HG03025 (cell line): ENCODE results near the gene ZNF655.
"Not testable (repeated sequence)": the region's sequence is repeated elsewhere in the genome, so short reads cannot be mapped to it uniquely, and the experiment has no call there.

ENCODE experiments used
- ATAC-seq: cut with Tn5 transposase; IDR thresholded peaks from one replicate; pipeline ENCODE4 v1.9.1; 2021; ENCODE audit warnings: mild to moderate bottlenecking, moderate library complexity; ENCODE audit not compliant: unreplicated experiment, low FRiP score

ZNF655 gene

DNA sequence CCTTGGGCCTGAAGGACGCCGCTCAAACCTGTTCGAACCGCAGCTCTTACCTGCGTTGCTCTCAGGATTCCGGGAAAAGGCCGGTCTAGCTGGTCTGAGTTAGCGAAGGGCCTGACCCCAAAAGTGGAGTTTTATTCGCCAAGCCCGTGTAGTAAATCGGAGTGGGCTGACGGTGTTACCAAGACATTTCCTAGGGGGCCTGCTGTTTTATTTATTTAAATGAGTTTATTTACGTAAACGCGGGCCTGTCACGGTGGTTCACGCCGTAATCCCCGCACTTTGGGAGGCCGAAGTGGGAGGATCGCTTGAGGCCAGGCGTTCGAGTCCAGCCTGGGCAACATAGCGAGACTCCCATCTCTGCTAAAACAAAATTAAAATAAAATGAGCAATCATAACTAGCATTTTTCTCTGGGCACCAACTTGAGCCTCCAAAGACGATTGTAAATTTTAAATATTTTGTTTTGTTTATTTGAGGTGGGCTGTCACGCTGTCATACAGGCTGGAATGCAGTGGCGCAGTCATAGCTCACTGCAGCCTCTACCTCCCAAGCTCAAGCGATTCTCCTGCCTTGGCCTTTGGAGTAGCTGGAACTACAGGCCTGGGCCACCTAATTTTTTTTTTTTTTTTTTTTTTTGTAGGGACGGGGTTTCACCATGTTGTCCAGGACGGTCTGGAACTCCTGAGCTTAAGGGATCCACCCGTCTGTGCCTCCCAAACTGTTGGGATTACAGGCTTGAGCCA, 903 bp downstream of the ZNF655 start:
- no peak for ATAC-seq

DNA sequence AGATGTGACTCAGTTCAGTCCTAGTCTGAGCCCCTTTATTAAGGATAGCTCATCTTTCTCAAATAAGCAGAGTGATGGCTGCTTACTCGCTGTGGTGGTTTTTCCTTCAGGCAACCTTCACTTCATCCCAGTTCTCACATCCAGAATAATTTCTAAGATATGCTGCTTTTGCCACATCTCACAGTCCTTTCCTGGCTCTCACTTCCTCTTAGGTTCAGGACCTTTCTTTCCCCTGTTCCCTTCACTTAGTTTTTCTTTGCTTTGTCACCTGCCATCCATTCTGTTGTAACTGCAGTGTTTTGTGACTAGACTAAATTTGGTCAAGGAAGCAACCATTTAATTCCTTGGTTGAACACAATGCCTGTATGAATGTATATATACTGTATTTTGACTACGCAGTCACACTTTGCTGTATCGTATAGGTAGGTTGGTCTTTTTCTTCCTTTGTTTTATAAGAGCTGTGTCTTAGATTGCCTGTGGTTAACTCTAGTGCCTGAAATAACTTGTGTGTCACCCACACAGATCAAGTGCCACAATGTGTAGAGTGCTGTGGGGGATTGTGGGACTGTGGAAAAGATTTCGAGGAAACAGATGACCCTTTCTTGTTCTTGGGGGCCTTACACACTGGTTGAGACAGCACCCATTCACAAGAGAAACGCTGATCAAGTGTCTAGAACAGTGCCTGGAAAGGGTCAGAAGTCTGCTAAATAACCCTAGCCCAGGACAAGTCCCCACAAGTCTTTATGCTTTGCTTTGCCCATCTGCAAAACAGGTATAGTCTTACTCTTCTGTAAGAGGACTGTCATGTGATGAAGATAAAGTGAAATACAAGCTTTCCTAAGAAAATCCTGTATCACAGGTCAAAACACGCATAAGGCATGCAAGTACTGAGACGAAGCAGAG, 2.6 kb downstream of the ZNF655 start:
- no peak for ATAC-seq

DNA sequence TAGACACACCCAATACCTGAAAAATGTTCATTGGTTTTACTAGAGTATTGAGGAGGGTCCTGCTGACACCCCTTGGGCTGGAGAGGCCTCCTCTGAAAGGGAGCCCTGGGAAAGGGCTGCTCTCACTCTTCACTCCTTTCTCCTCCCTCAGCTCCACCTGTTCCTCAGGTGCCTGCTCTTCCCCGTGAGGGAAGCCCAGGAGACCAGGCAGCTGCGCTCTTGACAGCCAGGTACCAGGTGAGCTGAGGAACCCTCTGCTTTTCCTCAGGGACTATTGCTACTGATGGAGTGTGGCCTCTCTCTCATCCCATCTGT, 3.3 kb downstream of the ZNF655 start:
- no peak for ATAC-seq

DNA sequence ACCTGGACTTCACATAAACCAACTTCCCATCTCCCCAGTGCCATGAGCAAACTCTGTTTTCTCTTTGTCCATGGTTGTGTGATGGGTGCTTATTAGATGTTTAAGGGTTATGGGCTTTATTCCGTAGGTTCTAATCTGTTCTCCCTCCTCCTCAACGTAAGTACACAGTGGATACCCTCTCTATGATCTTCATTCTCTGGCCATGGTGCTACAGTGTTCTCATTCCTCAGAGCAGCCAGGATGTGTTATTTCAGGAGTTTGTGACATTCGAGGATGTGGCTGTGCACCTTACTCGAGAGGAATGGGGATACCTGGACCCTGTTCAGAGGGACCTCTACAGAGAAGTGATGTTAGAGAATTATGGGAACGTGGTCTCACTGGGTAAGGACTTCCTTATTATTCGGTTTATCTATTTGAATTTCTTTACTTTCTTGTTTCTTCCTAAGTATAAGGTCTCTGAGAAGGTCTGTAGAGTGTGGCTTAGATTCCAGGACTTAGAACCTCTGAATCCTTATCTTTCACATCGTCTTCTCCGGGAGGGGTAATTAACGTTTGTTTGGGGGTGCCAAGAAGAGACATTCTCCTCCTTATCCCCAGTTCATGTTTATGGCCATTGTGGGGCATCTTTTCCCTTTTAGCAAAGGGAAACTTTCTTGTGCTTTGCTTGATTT, 3.8 kb downstream of the ZNF655 start:
- ATAC-seq = no peak

DNA sequence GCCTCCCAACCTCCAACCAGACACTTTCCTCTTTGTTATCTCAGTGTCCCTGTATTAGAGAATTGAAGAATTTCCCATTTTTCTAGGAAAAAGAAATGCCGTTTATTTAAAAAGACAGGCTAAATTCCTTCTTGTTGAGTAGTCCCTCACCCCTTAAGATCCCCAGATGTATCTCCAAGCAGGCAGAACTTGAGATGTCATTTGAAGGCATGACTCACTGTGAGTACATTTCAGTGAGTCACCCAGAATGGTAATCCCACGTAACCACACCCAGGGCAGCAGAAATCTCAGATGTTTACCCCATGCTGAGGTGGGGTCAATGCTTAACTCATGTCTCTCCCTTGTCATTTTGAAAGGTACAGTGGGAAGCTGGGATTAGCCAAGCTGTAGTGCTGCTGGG, 4.4 kb downstream of the ZNF655 start:
- ATAC-seq = no peak

DNA sequence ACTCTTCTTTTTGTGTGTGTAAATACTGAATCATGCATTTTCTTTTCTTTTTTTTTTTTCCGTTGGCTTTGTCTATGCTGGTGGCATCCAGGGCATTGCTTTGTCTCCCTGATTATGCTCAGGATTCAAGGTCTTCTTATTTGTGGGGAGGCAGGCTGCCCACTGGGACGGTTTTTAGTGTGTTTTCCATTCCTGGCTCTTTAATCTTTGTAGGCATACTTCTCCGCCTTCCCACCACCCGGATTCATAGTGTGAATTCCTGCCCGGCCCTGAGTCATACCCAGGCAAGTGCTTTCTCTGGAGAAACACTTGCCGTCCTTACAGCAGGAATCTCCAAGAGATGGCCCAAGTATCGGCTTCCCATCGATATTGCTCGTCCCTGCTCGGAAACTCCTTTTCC, 5.2 kb downstream of the ZNF655 start:
- no peak for ATAC-seq

DNA sequence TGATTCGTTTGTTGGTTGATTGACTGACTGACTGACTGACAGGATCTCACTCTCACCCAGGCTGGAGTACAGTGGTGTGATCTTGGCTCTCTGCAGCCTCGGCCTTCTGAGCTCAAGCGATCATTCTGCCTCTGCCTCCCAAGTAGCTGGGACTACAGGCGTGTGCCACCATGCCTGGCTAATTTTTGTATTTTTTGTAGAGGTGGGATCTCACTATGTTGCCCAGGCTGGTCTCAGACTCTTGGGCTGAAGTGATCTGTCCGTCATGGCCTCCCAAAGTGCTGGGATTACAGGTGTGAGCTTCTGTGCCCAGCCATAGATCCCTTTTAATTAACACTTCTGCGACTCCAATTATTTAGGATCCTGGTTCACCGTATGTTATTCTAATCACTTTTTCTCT, 10.3 kb downstream of the ZNF655 start:
- ATAC-seq = not testable (repeated sequence)

DNA sequence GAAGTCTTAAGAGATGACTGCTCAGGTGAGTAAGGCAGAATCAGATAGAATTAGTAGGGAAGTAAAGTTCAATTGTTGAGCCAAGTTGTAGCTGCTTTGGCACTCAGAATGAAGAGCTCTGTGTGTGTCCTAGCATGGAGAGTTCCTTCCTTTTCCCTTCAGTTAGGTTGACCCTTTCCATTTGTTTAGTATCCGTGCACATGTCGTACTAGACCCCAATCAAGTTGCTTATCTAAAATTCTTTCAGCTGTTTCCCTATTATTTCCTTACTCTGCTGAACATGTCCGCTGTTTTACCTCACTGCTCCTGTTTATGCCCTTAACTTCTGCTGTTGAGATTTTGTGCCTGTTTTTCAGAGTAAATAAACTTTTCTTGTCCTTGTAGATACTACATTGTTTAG, 13.3 kb downstream of the ZNF655 start:
- no peak for ATAC-seq

DNA sequence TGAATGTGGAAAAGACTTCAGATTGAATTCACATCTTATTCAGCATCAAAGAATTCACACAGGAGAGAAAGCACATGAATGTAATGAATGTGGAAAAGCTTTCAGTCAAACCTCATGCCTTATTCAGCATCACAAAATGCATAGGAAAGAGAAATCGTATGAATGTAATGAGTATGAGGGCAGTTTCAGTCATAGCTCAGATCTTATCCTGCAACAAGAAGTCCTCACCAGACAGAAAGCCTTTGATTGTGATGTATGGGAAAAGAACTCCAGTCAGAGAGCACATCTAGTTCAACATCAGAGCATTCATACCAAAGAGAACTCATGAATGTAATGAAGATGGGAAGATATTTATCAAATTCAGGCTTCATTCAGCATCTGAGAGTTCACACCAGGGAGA, 14.8 kb downstream of the ZNF655 start:
- ATAC-seq = no peak

DNA sequence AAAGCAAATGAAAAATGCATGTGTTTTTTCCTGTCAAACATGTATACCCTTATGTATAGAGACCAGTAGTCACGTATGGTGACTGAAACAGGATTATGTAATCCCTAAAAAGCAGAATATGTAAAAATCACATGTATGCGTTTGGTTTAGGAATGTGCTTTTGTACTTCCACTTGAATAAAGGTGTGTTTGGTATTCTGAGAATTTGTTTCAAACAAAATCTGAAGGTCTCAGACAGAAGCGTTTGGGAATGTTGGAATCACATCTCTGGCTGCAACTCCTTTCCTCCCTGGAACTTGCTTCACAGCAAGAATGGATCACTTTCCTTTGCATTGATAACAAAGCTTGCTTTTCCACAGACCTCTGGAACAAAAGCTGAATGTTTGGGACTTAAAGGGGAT, 17.8 kb downstream of the ZNF655 start:
- no peak for ATAC-seq

DNA sequence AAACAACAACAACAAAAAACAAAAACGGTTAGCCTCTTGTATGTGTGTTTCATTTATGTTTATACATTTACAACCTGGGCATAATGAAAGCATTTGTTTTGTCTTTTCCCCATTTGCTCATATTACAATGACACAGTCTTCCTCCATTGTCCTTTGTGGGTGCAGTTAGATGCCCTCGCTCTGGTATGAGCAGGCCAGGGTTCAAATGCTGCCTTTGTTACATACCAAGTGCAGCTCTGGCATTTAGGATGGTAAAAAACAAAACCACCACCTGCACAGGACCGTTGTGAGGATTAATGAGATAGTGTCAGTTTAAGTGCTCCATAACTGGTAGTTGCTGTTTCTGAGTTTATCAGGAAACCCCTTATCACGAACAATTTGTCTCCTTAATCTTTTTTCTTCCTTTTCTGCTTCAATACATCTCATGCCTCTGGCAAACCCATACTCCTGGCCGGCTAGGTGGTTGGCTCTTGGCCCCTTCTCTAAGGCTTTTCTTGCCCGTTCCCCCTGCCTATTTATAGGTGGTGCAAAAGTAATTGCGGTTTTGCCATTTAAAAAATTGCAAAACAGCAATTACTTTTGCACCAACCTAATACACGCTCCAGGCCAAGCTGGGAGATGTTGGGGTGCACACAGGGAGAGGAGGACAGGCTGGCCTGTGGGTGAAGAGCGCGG, 21.0 kb downstream of the ZNF655 start:
- ATAC-seq = no peak

DNA sequence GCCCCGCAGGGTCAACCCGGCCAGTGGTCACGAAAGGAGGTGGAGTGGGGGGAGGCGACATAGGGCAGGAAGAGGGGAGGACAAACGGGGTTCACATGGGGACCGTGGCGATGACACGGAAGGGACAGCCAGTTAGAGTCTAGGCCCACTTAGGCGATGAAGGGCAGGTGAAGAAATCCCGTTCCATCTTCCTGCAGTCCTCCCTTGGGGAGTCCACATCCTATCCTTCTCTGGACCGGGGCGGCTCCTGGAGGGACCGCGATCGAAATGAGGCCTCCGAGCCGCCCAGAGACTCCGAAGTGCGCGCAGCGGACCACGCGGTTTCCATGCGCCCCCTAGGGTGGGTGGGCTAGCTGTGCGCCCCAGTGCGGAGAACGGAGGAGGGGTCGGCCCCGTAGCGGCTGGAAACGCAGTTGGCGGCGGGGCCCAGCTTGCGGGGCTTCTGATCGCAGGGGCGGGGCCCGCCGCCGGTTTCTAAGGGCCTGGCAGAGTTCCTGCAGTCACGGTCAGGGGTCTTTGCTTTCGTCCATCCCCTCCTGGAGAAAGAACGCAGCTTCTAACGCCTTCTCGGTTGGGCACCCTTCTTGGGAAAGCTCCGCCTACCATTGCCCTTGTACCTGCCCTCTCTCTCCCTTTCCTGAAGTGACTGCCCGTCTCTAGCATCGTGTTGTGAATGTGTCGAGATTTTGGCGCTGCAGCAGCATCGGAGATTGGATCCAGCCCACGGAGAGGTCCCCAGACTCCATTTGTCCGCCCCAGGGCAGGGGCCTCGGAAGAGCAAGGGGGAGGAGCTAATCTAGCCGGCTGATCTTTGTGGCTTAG, 21.7 kb downstream of the ZNF655 start:
- ATAC-seq = no peak

DNA sequence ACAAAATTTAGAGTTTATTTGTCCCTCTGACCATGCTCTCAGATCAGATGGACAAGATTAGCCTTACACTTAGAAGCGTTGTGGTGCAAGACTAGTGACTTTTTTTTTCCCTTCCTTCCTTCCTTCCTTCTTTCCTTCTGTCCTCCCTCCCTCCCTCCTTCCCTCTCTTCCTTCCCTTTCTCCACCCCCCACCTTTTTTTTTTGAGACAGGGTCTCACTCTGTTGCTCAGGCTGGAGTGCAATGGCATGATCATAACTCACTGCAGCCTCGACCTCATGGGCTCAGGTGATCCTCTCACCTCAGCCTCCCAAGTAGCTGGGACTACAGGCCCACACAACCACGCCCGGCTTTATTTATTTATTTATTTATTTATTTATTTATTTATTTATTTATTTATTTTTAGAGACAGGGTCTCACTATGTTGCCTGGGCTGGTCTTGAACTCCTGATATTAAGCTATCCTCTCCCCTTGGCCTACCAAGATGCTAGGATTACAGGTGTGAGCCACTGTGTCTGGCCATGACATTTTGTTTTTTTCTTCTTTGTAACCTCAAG, 22.4 kb downstream of the ZNF655 start:
- not testable (repeated sequence) for ATAC-seq

DNA sequence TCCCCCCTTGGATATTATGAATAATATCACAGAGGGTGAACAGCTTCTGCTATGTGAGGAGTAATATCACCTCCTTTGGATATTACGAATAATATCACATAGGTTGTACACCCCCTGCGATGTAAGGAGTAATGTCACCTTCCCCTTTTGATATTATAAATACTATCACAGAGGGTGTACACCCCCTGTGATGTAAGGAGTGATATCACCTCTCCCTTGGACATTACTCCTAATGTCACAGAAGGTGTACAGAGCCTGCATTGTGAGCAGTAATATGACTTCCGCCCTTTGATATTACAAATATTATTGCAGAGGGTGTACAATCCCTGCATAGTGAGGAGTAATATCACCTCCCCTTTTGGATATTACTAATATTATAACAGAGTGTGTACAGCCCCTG, 30.4 kb downstream of the ZNF655 start:
- ATAC-seq = no peak

DNA sequence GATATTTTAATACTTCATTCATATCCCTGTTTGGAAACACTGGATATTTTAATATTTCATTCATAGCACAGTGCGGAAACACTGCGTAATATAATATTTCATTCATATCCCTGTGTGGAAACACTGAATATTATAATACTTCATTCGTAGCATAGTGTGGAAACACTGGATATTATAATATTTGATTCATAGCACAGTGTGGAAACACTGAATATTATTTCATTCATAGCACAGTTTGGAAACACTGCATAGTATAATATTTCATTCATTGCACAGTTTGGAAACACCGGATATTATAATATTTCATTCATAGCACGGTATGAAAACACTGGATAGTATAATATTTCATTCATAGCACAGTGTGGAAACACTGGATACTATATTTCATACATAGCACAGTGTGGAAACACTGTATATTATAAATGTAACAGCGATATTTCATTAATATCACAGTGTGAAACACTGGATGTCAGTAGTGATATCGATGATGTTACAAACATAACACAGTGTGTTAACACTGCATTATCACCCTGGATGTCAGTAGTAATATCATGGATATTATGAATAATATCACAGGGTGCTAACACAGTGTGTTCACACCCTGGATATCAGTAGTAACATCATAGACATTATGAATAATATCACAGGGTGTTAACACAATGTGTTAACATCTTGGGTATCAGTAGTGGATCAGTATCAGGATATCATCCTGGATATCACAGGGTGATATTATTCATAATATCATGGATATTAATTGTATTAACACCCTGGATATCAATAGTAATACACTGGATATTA, 36.7 kb downstream of the ZNF655 start:
- ATAC-seq = no peak

DNA sequence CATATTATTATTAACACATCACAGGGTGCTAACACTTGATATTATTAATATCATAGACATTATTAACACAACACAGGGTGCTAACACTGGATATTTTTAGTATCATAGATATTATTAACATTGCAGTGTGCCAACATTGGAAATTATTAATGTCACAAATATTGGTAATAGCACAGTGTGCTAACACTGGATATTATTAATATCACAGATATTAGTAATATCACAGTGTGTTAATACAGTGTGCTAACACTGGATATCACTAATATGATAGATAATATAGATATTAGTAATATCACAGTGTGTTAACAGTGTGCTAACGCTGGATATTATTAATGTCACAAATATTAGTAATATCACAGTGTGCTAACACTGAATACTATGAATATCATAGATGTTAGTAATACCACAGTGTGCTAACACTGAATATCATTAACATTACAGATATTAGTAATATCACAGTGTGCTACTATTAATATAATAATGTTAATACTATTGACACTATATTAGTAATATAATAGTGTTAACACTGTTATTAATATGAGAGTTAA, 38.0 kb downstream of the ZNF655 start:
- no peak for ATAC-seq

DNA sequence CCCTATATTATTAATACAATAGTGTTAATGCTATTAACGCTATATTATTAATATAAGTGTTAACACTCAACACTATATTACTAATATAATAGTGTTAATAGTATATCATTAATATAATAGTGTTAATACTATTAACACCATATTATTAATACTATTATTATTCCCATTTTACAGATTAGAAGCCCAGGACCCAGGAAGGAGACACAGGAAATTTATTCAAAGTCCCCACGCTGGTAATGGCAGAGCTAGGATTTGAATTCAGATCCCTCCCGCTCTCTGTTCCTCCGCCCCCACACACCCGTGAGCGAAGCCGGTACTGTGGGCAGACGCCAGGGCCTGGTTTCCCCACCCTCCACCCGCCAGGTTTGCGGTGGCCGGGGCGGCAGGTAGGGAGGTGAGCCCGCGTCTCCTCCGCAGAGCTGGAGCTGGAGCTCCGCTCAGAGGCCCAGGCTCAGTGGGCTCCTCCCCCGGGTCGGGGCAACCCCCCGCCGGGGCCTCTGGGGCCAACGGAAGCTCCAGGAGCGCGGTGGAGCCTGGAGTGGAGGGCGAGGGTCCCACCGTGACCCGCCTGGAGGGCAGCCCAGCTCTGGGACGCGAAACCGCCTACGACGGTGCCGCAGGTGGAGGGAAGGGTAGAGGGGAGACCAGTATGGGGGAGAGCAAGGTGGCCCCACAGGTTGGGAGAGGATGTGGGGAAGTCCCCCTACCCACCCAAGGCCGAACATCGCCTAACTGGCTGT, 39.5 kb downstream of the ZNF655 start, which contains the start of gene TMEM225B:
TSS of gene TMEM225B (plus strand) at position 506 of the 740 bp plus-strand sequence. CDS start 6,122 bp downstream, outside the sequence.
- ATAC-seq = no peak

DNA sequence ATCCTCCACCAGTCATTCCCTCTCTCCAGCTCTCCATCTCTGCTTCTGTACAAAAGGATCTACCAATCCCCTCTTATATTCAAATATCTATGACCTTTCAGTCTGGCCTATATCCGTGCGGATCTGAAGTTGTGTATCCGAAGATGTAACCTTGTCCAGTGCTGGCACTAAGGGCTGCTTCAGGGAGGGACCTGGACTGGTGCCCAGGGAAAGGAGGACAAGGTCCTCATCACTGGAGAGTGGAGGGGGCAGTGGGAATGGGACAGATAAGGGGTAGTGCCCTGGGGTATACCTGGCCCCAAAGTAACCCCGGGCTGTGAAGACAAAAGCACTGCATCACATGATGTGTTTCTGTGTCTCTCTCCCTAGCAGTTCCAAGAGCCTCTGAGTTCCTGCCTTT, 41.4 kb downstream of the ZNF655 start:
- no peak for ATAC-seq
